ENCODE data around the gene C13orf42. TPM values are rescaled to one million over a fixed set of nuclear protein-coding genes. Genes with fewer than 3 reads are reported as not detected.
A peak's percentile ranks its signal among the peaks of the same experiment; 100 is the strongest.
"Not testable (repeated sequence)": the region's sequence is repeated elsewhere in the genome, so short reads cannot be mapped to it uniquely, and the experiment has no call there.

Gene C13orf42
- polyA plus RNA-seq, 1 donor from 2014 or later: not detected

DNA sequence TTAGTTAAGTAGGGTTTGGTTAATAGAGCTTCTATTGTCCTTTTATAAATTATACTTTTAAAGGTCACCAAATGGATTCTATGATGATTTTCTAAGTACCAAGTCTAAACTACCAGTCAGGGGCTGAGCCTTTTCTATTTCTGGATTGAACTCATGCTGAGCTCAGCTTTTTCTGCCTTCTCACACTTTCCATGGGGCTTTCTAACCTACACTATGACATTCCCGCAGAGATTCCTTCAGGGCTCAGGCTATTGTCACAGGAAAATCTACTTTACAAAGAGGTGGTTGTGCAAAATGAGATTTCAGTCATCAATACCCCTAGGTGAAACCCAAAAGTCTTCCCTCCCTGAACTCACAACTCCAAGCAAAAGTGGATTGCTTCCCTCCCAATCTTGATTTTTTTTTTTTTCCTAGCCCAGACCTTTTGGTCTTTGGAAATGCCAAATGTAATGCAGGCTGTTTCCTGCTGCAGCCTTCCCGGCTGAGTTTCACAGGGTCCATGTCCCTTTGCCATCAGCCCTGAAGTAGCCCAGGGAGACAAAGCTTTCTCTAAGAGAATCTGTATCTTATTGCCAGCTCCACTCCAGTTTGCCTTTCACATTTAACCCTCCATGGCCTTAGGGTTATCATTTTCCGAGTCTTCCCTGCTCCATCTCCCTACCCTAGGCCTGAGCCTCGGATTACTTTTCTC is 13.6 kb downstream of the C13orf42 start:
- Mint-ChIP-seq H3K36me3 (no peaks in the 10 kb centered on the region), H3K27ac (no peak overlapping the region), H3K4me3 (no peak overlapping the region), H3K9me3 (no peaks in the 10 kb centered on the region), H3K27me3 (peaks cover 13% of the 10 kb centered on the region), H3K4me1 (peaks cover 0 to under 1% (median 0%) of the 10 kb centered on the region in 3 donors)

DNA sequence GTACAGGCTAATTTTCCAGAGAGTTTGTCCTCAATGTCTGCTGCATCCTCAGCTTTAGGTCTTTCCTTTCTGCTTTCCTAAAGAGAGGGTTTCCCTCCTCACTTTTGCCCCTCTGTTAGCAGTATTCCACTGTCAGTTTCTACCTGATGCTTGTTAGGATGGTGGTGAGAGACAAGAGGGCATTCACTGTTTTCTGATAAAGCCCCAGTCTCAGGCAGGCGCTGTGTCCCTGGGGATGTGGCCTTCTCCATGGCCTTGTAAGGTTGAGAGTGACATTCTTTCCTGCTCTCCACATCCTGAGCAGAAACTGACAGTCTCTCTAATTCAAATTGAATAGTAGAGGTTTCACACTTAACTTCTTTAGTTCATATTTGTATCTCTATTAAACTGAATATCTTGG is 14.9 kb downstream of the C13orf42 start:
- H3K4me3 Mint-ChIP-seq: no peak overlapping the region
- no peaks in the 10 kb centered on the region for H3K4me1 Mint-ChIP-seq
- peaks cover 16% of the 10 kb centered on the region for H3K27me3 Mint-ChIP-seq
- no peaks in the 10 kb centered on the region for H3K9me3 Mint-ChIP-seq
- H3K27ac Mint-ChIP-seq: no peak overlapping the region
- no peaks in the 10 kb centered on the region for H3K36me3 Mint-ChIP-seq

DNA sequence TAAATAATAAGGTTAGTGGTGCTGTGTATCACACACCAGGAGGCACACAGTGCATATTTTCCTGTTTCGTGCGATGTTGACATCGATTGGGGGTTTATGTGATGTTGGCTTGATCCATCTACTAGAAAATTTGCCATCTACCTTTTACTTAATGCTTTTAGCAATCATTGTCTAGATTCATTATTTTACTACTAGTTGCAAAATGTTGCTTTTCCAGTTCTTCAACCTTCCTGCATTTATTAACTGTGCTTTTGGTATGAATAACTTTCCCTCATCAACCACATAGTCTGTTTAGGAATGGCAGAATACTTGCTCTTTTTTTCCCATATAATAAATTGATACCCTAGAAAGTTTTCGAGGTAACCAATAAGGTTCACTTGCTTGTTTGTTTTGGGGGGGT is 17.5 kb downstream of the C13orf42 start:
- H3K36me3 Mint-ChIP-seq: no peaks in the 10 kb centered on the region
- H3K9me3 Mint-ChIP-seq: no peaks in the 10 kb centered on the region
- peaks cover 13% of the 10 kb centered on the region for H3K27me3 Mint-ChIP-seq
- no peak overlapping the region for H3K4me3 Mint-ChIP-seq
- H3K4me1 Mint-ChIP-seq: no peaks in the 10 kb centered on the region
- no peak overlapping the region for H3K27ac Mint-ChIP-seq

DNA sequence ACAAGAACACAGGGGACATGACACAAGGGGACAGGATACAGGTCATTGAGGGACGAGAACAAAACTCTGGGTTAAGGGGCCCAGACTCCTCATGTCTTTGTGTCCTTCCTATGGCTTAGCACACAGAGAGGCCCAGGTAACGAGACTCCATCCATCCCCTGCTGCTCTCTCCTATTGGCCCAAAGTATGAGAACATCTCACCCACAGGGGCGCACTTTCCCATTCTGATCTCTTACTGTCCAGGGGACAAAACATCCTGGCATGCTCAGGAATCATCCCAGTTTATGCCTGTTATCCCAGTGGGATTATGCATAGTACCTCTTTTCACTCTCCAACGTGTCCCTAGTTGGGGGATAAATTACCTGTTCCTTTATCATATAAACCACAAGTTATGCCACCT is 19.2 kb downstream of the C13orf42 start:
- H3K9me3 Mint-ChIP-seq: no peaks in the 10 kb centered on the region
- H3K4me1 Mint-ChIP-seq: no peaks in the 10 kb centered on the region
- no peaks in the 10 kb centered on the region for H3K36me3 Mint-ChIP-seq
- no peak overlapping the region for H3K27ac Mint-ChIP-seq
- H3K4me3 Mint-ChIP-seq: no peak overlapping the region
- H3K27me3 Mint-ChIP-seq: peaks cover 7% of the 10 kb centered on the region

DNA sequence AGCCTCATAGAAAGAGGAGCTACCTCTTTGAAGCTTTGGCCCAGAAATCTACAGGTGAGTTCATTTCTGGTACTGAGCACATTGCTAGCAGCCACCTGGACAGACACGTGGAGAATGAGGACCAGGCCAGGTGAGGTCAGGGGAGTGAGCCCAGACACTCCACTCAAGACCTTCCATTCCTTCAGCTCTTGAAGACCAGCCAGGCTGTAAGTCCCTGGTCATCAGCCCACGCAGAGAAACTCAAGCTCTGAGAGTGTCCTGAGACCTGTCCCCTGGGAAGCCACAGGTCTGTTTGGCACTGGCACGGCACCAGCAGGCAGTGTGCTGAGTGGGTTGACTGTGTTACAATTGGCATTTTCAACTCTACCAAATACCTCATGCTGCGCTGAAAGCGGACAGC is 27.4 kb downstream of the C13orf42 start:
- H3K36me3 Mint-ChIP-seq: peaks cover 2% of the 10 kb centered on the region
- H3K9me3 Mint-ChIP-seq: peaks cover 0 to 1% (median 0%) of the 10 kb centered on the region in 3 donors
- H3K27ac Mint-ChIP-seq: no peak overlapping the region
- no peak overlapping the region for H3K4me3 Mint-ChIP-seq
- H3K27me3 Mint-ChIP-seq: peaks cover 14% of the 10 kb centered on the region
- H3K4me1 Mint-ChIP-seq: no peaks in the 10 kb centered on the region

DNA sequence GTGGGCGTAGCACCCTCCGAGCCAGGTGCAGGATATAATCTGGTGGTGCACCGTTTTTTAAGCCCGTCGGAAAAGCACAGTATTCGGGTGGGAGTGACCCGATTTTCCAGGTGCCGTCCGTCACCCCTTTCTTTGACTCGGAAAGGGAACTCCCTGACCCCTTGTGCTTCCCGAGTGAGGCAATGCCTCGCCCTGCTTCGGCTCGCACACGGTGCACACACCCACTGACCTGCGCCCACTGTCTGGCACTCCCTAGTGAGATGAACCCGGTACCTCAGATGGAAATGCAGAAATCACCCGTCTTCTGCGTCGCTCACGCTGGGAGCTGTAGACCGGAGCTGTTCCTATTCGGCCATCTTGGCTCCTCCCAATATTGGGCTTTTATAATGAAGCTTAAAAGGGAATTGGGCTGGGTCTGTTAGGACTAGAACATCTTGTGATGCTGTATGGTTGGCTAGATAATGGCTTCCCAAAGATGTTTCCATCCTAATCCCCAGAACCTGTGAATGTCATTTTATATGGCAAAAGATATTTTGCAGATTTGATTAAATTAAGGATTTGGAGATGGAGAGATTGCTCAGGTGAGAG is 30.5 kb downstream of the C13orf42 start:
- not testable (repeated sequence) for H3K4me3 Mint-ChIP-seq, H3K4me1 Mint-ChIP-seq

DNA sequence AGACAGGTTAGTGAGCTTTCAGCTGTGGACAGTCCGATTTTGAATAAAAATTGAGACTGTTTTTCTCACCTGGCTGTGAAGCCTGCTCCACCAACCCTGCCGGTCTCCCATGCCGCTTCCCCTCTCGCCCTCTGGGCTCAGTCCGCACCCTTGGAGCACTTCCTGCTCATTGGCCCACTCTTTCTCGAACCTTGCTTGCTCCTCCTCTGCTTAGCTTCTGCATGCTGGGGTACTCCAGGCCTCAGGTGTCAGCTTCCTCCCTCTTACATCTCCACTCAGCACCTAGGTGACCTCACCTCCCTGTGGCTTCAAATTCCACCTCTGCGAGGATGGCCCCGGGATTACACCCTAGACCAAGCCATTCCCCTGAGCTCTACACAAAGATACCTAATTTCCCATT is 39.6 kb downstream of the C13orf42 start:
- H3K27ac Mint-ChIP-seq: peak overlapping the region in 2 of 3 donors; percentile 18 to 57
- no peaks in the 10 kb centered on the region for H3K36me3 Mint-ChIP-seq
- H3K27me3 Mint-ChIP-seq: peaks cover 10% of the 10 kb centered on the region
- peaks cover 0 to 5% (median 4%) of the 10 kb centered on the region in 3 donors for H3K4me1 Mint-ChIP-seq
- no peak overlapping the region for H3K4me3 Mint-ChIP-seq
- H3K9me3 Mint-ChIP-seq: no peaks in the 10 kb centered on the region

More for the DNA sequence above, 30.5 kb downstream of the C13orf42 start:
- H3K9me3 Mint-ChIP-seq, H3K36me3 Mint-ChIP-seq, H3K27ac Mint-ChIP-seq: not testable (repeated sequence)
- H3K27me3 Mint-ChIP-seq: peaks cover 16% of the 10 kb centered on the region

DNA sequence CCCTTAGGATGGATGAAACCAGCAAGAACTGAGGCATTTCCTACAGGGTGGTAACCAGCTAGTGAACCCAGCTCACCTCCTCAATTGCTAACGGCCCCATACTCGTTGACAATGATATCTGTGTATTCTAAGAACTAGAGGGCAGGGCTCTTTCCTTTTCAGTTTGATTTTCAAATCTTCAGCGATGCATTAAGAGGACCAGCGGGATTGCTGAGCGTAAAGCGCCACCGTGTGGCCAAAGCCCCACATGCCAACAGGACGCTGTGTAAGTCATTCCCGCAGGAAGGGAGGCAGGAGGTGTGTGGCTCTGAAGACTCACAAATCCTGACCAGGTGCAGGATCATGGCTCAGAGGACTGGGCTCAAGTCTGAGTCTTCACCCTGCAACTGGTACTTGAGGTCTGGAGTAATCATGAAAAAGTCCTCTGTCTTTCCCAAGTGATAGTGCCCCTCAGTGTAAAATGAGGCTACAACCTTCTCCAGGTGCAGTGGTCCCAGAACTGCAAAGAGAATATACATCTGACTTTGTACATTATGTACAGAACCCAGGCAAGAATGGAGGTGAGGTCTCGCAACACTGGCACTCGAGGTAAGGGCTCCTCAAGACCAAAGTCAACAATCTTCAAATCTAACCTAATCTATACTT is 40.9 kb downstream of the C13orf42 start:
- Mint-ChIP-seq H3K9me3 (no peaks in the 10 kb centered on the region), H3K27me3 (peaks cover 11% of the 10 kb centered on the region), H3K4me3 (no peak overlapping the region), H3K27ac (no peak overlapping the region), H3K4me1 (peaks cover 0 to 6% (median 5%) of the 10 kb centered on the region in 3 donors), H3K36me3 (no peaks in the 10 kb centered on the region)

DNA sequence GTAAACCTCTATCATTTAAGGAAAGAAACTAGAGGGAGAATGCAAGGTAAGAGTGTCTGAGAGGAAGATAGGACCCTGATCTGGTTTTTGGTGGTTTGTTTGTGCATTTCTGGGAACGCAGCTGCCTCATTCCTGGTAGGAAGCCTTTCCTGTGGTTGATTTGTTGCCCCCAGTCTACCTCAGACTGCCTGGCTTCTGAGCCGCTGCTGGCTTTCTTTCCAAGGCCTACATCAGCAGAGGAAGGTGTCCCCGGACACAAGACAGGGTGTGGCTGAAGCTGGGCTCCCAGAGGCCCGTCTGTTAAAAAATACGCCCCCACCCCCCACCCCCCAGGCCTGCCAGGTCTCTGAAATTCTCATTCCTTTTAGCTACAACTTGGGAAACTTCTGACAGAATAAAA is 42.6 kb downstream of the C13orf42 start:
- no peak overlapping the region for H3K4me3 Mint-ChIP-seq
- peaks cover 0 to 6% (median 5%) of the 10 kb centered on the region in 3 donors for H3K4me1 Mint-ChIP-seq
- no peak overlapping the region for H3K27ac Mint-ChIP-seq
- no peaks in the 10 kb centered on the region for H3K9me3 Mint-ChIP-seq
- H3K36me3 Mint-ChIP-seq: peaks cover 2% of the 10 kb centered on the region
- H3K27me3 Mint-ChIP-seq: peaks cover 17% of the 10 kb centered on the region

DNA sequence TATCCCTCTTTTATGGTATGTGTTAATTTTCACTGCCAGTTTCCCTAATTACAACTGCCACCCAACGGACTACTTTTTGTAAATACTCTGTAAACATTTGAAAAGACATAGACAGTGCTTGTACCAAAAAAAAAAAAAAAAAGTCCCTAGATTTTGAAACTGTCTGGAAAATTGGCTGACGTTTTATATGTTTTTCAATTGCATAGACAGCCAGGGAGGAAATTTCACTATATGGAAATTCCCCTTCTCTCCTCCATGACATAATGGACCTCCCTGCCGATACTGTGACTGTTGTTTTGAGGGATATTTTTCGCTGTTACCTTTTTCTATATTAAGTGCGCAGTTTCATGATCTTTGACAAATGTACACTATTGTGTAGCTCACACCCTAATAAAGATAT is 43.4 kb downstream of the C13orf42 start:
- Mint-ChIP-seq H3K27me3 (peaks cover 17% of the 10 kb centered on the region), H3K9me3 (no peaks in the 10 kb centered on the region), H3K36me3 (peaks cover 2% of the 10 kb centered on the region), H3K4me3 (no peak overlapping the region), H3K27ac (no peak overlapping the region), H3K4me1 (peaks cover 0 to 6% (median 5%) of the 10 kb centered on the region in 3 donors)

DNA sequence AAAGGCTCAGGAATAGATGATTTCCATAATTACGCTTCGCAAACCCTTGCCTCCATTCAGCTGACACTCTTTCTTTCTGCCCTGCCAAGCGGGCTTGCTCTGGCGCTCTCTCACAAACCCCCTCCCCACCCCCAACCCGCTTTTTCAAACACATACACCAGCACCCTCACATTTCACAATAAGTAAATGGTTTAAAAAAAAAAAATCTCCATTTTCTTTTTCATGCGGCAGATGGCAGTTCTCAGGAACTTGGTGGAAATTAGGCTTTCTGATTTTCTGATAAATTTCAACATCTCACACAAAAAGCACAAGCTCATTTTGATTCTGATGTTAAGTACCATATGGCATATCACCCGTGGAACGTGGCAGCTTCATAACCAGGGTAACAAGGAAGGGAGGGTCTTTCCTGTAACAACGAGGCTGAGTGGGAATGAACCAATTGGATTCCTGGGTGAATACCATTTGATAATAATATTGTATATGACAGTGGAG is 43.8 kb downstream of the C13orf42 start:
- peaks cover 0 to 6% (median 5%) of the 10 kb centered on the region in 3 donors for H3K4me1 Mint-ChIP-seq
- H3K9me3 Mint-ChIP-seq: no peaks in the 10 kb centered on the region
- no peak overlapping the region for H3K4me3 Mint-ChIP-seq
- H3K36me3 Mint-ChIP-seq: peaks cover 2% of the 10 kb centered on the region
- peaks cover 17% of the 10 kb centered on the region for H3K27me3 Mint-ChIP-seq
- peak overlapping the region in 1 of 3 donors; percentile 27 for H3K27ac Mint-ChIP-seq

DNA sequence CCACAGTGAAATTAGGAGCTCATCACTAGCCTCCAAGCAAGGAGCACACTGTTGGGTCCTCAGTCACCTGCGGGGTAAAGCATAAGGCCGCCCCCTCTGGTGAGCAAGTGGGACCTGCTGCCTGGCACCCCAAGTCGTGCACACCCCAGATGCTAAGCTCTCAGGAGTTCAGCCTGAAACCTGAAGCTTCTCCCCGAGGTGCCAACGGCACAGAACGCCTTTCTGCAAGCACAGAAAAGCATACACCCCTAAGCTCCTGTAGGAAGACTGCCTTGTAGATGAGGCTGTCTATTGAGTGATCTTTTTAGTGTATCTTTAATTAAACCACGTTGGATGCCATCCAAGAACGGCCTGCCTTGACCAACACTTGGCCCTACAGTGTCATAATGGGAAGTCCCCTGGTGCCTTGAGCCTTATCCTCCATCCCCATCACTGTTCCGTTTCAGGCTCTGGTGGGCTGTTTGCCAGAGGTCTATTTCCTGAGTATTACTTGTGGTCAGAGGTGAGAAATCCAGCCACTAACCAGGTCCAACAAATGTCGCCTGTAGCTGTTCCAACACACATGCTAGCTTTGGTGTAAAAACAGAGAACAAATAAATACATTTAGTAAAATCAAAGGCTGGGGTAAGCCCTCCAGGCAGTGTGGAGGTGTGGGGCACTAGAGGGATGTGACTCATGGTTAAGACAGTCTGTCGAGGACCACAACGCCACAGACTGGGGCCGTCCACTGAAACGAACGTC is 44.8 kb downstream of the C13orf42 start:
- H3K36me3 Mint-ChIP-seq: peaks cover 2% of the 10 kb centered on the region
- no peak overlapping the region for H3K27ac Mint-ChIP-seq
- H3K4me3 Mint-ChIP-seq: peak overlapping the region in 1 of 4 donors; percentile 34
- peaks cover 0 to 6% (median 5%) of the 10 kb centered on the region in 3 donors for H3K4me1 Mint-ChIP-seq
- peaks cover 17% of the 10 kb centered on the region for H3K27me3 Mint-ChIP-seq
- H3K9me3 Mint-ChIP-seq: no peaks in the 10 kb centered on the region

DNA sequence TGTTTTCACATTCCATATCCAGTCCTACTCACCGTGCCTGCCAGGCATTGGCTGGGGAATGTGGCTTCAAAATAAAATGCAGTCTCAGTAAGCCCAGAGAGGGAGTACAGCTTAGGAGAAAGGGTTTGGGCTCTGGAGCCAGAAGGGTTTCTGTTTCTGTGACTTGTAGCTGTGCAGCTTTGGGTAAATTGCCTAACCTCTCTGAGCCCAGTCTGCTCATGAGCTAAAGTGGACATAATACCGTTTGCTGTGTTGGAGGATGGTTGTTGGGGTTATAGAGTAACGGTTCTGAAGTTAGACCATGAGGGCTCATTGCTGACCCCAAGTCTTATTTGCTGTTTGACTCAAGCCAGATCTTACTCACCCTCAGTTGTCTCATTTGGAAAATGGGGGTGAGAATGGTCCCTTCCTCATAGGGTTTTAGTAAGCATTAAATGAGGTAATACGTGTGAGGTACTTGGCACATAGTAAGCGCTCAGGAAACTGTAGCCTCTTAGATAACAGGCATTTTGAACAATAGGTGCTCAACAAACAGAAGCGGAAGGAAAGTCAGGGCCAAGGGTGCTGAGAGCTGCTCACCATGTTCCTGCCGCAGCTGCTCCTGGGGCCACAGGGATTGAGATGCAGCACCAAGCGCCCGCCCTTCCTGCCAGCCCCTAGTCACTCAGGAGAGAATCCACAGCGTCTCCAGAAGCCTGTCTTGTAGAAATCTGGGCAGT is 45.5 kb downstream of the C13orf42 start:
- Mint-ChIP-seq H3K27ac (no peak overlapping the region), H3K4me3 (no peak overlapping the region), H3K9me3 (no peaks in the 10 kb centered on the region), H3K4me1 (peaks cover 0 to 6% (median 5%) of the 10 kb centered on the region in 3 donors), H3K36me3 (peaks cover 2% of the 10 kb centered on the region), H3K27me3 (peaks cover 17% of the 10 kb centered on the region)

DNA sequence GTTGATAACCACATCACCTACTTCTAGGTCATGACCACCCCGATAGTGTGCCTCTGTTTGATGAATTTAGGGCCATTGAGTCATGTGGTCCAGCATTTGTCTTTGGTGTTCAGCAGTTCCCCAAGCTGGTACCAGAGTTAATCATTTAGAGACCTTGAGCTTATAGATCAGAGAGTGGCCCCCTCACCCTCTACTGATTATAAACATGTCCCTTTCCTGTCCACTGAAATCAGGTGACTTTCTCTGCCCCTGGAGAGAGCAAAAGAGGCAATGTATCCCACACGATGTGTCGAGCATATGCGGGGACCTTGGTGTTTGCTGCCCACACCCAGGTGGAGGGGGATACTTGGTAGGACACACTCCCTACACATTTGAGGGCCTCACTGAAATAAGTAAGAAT is 46.3 kb downstream of the C13orf42 start:
- peaks cover 17% of the 10 kb centered on the region for H3K27me3 Mint-ChIP-seq
- no peak overlapping the region for H3K27ac Mint-ChIP-seq
- no peak overlapping the region for H3K4me3 Mint-ChIP-seq
- no peaks in the 10 kb centered on the region for H3K9me3 Mint-ChIP-seq
- peaks cover 0 to 2% (median 0%) of the 10 kb centered on the region in 3 donors for H3K4me1 Mint-ChIP-seq
- H3K36me3 Mint-ChIP-seq: peaks cover 2% of the 10 kb centered on the region

All from IgD-negative memory B cell (primary cell).